Measurements from ENCODE around the gene MEDAG. TPM values are rescaled to one million over a fixed set of nuclear protein-coding genes. Genes with fewer than 3 reads are reported as not detected.

Gene MEDAG
- total RNA-seq, 4 donors from 2014 or later = 10.3 to 35.9 (median 14.2) TPM

DNA sequence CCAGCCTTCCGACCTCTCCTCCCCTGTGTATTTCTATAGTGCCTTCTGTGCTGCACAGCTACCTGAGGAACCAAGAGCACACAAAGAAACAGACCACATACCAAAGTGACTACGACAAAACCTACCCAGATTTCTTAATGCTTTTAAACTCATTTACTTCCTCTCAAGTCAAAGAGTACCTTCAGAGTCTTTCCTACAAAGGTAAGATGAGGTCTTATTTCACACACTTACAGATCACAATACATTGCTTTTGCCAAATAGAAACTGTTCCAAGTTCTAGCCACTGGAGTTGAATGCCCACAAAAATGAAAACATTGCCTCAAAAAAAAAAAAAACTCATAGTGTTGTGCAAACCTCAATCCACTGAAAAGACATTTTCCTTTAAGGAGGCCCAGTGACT is 62.8 kb downstream of the MEDAG start:
- no peak for DNase-seq (ENCODE audit: low spot score in 2 of 2)
- no peak overlapping the region for H3K4me3 ChIP-seq (ENCODE audit: low read depth, poor library complexity, severe bottlenecking)
- TF ChIP-seq POLR2A (IDR thresholded peaks at IDR 0.05) = no peak
- intact Hi-C loops (cut with DNase I; ENCODE audit: low total_unique reads) = no loop called here
- 85 to 87% methylated on average over 2 of the region's 2 CpGs for WGBS, 2 donors

DNA sequence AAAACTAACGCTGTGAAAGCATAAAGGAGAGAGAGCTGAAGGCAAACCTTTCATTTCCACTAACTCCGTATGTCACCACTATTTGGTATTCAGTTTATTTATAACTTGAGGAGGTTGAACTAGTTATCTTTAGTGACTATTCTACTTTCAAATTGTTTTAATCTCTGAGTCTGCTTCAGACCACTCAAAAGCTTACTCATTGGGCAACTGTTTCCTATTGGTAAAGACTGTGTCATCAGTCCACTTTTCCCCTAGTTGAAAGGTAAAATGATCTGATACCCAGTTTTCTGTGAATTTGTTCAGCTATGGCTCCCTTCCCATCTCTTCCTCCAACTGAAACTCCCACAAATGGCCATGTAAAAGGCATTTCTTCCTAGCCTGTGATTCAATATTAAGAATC is 65.5 kb downstream of the MEDAG start:
- intact Hi-C loops (cut with DNase I; ENCODE audit: low total_unique reads) = no loop called here
- WGBS, 2 donors = 81 to 90% methylated on average over 2 of the region's 2 CpGs
- DNase-seq (ENCODE audit: low spot score in 2 of 2) = no peak
- H3K4me3 ChIP-seq (ENCODE audit: low read depth, poor library complexity, severe bottlenecking) = no peak overlapping the region
- TF ChIP-seq POLR2A (IDR thresholded peaks at IDR 0.05) = no peak
- TF ChIP-seq, protein P1, sequence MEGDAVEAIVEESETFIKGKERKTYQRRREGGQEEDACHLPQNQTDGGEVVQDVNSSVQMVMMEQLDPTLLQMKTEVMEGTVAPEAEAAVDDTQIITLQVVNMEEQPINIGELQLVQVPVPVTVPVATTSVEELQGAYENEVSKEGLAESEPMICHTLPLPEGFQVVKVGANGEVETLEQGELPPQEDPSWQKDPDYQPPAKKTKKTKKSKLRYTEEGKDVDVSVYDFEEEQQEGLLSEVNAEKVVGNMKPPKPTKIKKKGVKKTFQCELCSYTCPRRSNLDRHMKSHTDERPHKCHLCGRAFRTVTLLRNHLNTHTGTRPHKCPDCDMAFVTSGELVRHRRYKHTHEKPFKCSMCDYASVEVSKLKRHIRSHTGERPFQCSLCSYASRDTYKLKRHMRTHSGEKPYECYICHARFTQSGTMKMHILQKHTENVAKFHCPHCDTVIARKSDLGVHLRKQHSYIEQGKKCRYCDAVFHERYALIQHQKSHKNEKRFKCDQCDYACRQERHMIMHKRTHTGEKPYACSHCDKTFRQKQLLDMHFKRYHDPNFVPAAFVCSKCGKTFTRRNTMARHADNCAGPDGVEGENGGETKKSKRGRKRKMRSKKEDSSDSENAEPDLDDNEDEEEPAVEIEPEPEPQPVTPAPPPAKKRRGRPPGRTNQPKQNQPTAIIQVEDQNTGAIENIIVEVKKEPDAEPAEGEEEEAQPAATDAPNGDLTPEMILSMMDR (IDR thresholded peaks at IDR 0.05) = no peak

DNA sequence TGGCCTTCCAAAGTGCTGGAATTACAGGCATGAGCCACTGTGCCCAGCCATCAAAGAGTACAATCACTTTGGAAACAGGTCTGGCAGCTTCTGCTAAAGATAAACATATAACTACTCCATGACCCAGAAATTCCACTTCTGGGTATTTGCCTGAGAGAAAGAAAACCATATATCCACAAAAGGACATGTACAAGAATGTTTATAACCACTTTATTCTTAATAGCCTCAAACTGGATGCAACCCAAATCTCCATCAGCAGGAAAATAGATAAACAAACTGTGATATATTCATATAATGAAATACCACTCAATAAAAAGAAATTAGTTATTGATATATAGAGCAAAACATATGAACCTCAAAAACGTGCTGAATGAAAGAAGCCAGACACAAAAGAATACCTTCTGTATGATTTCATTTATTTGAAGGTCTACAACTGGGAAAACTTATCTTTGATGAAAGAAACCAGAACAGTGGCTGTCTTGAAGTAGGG is 66.9 kb downstream of the MEDAG start:
- no peak for DNase-seq (ENCODE audit: low spot score in 2 of 2)
- TF ChIP-seq, protein P1 (IDR thresholded peaks at IDR 0.05) = no peak
- TF ChIP-seq POLR2A (IDR thresholded peaks at IDR 0.05) = no peak
- intact Hi-C loops (cut with DNase I; ENCODE audit: low total_unique reads) = no loop called here
- 8 to 18% methylated on average over 1 of the region's 1 CpG for WGBS, 2 donors
- no peak overlapping the region for H3K4me3 ChIP-seq (ENCODE audit: low read depth, poor library complexity, severe bottlenecking)

DNA sequence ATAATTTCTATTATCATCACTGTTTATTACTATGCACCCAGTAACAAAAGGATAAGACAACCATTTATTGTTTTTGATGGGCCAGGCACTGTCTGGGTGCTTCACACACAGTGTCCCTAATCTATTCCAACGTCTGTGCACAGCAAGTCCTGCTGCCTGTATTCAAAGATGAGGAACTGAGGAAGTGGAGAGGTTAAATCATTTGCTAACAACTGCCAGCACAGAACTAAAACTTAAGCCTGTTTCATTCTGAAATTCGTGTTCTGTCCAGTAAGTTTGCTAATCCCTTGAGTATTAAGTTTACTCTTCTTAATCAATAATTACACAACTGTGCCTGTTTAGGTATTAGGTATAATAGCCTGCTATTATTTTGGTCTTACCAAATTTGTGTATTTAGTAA is 68.3 kb downstream of the MEDAG start:
- DNase-seq (ENCODE audit: low spot score in 2 of 2) = no peak
- no peak overlapping the region for H3K4me3 ChIP-seq (ENCODE audit: low read depth, poor library complexity, severe bottlenecking)

More for the DNA sequence above, 68.3 kb downstream of the MEDAG start:
- no peak for TF ChIP-seq POLR2A (IDR thresholded peaks at IDR 0.05)
- TF ChIP-seq, protein P1 (IDR thresholded peaks at IDR 0.05) = no peak
- intact Hi-C loops (cut with DNase I; ENCODE audit: low total_unique reads) = no loop called here
- 51 to 55% methylated on average over 2 of the region's 2 CpGs for WGBS, 2 donors

Other genes with a start within 250 kb of the MEDAG start
- 10 to 100 TPM in 1 of 4 donors, 1 to 10 TPM in 3; 4.2 to 10.9 (median 6.2) TPM for gene ALOX5AP, start 170.7 kb upstream of the MEDAG start, total RNA-seq
- gene TEX26, start 26.4 kb downstream of the MEDAG start, total RNA-seq = not detected

Measured in lower leg skin (tissue), 4 donors.